Femur (tissue), 1 donor: ENCODE data around the gene TDRD12.
"Not testable (repeated sequence)": the region's sequence is repeated elsewhere in the genome, so short reads cannot be mapped to it uniquely, and the experiment has no call there.

Source experiments
- DNase-seq: peaks from one replicate; pipeline ENCODE4 v3.0.0-alpha.2; 2017

TDRD12 gene

GRCh38 chr19:32694316-32694715 lies 25.3 kb upstream of the TDRD12 start:
- DNase-seq: not testable (repeated sequence)

GRCh38 chr19:32694851-32695250 lies 24.7 kb upstream of the TDRD12 start:
- not testable (repeated sequence) for DNase-seq

GRCh38 chr19:32695506-32695905 lies 24.1 kb upstream of the TDRD12 start:
- DNase-seq: not testable (repeated sequence)

GRCh38 chr19:32696771-32697170 lies 22.8 kb upstream of the TDRD12 start:
- not testable (repeated sequence) for DNase-seq

- DNase-seq: not testable (repeated sequence)
Observed at GRCh38 chr19:32700129-32700528, 19.4 kb upstream of the TDRD12 start.

GRCh38 chr19:32702010-32702409 lies 17.6 kb upstream of the TDRD12 start:
- no peak for DNase-seq

GRCh38 chr19:32704006-32704405 lies 15.6 kb upstream of the TDRD12 start:
- not testable (repeated sequence) for DNase-seq

GRCh38 chr19:32708457-32708856 lies 11.1 kb upstream of the TDRD12 start:
- DNase-seq: no peak

- no peak for DNase-seq
Observed at GRCh38 chr19:32709032-32709431, 10.5 kb upstream of the TDRD12 start.

- no peak for DNase-seq
Observed at GRCh38 chr19:32711747-32712146, 7.8 kb upstream of the TDRD12 start.

- not testable (repeated sequence) for DNase-seq
Observed at GRCh38 chr19:32716203-32716602, 3.4 kb upstream of the TDRD12 start.

- DNase-seq: no peak
Observed at GRCh38 chr19:32717496-32717895, 2.1 kb upstream of the TDRD12 start.

GRCh38 chr19:32718286-32718685 lies 1.3 kb upstream of the TDRD12 start:
- DNase-seq: no peak

GRCh38 chr19:32720216-32720935 lies 809 bp downstream of the TDRD12 start:
- DNase-seq: no peak

GRCh38 chr19:32720936-32721250 lies 1.3 kb downstream of the TDRD12 start:
- no peak for DNase-seq

GRCh38 chr19:32735936-32736335 lies 16.4 kb downstream of the TDRD12 start:
- DNase-seq: no peak

- no peak for DNase-seq
Observed at GRCh38 chr19:32743021-32743420, 23.5 kb downstream of the TDRD12 start.

GRCh38 chr19:32743447-32743846 lies 23.9 kb downstream of the TDRD12 start:
- DNase-seq: no peak

GRCh38 chr19:32744555-32745325 lies 25.2 kb downstream of the TDRD12 start:
- no peak for DNase-seq

- DNase-seq: not testable (repeated sequence)
Observed at GRCh38 chr19:32745594-32746251, 26.2 kb downstream of the TDRD12 start.

GRCh38 chr19:32746631-32747196 lies 27.1 kb downstream of the TDRD12 start:
- peak; percentile 17 for DNase-seq

GRCh38 chr19:32748497-32748896 lies 28.9 kb downstream of the TDRD12 start:
- DNase-seq: no peak

- DNase-seq: no peak
Observed at GRCh38 chr19:32748948-32749347, 29.4 kb downstream of the TDRD12 start.

GRCh38 chr19:32749361-32749760 lies 29.8 kb downstream of the TDRD12 start:
- no peak for DNase-seq
